Spleen (tissue), 11 donors: ENCODE data around the gene BPI. TPM values are rescaled to one million over a fixed set of nuclear protein-coding genes. Genes with fewer than 3 reads are reported as not detected.

ENCODE experiments used
- DNase-seq: peaks from one replicate; pipeline ENCODE4 v3.0.0-alpha.2; 2020
- H3K27ac ChIP-seq, 8 donors: fragments of 200-600 bp; sonication (generic) in 7 of 8; 1 replicate in 4 of 8; 2 replicates in 4 of 8; pipeline versions ENCODE4 v1.5.0 to v1.8.0; 2016 to 2021; ENCODE audit warnings: inconsistent platforms in 4 of 8, mild to moderate bottlenecking in 4 of 8, moderate library complexity in 1 of 8
- H3K27me3 ChIP-seq, 7 donors: fragments of 200-600 bp; sonication (generic) in 6 of 7; replicated peaks in 1 of 7; 1 replicate in 4 of 7; 2 replicates in 3 of 7; pipeline versions ENCODE4 v1.5.0 to v1.8.0; 2016 to 2021; ENCODE audit warnings: inconsistent platforms in 3 of 7, mild to moderate bottlenecking in 1 of 7
- H3K36me3 ChIP-seq, 6 donors: fragments of 200-600 bp; sonication (generic) in 5 of 6; 1 replicate in 4 of 6; 2 replicates in 2 of 6; pipeline versions ENCODE4 v1.5.0 to v1.8.0; 2016 to 2021; ENCODE audit warnings: inconsistent platforms in 2 of 6
- H3K4me1 ChIP-seq, 6 donors: fragments of 200-600 bp; sonication (generic) in 5 of 6; 1 replicate in 3 of 6; 2 replicates in 3 of 6; pipeline versions ENCODE4 v1.5.0 to v1.8.0; 2016 to 2021; ENCODE audit warnings: inconsistent platforms in 3 of 6
- H3K4me3 ChIP-seq, 8 donors: fragments of 200-600 bp; sonication (generic) in 7 of 8; 1 replicate in 4 of 8; 2 replicates in 4 of 8; pipeline versions ENCODE4 v1.5.0 to v1.8.0; 2016 to 2021; ENCODE audit warnings: inconsistent platforms in 4 of 8, mild to moderate bottlenecking in 4 of 8, moderate library complexity in 2 of 8
- H3K9me3 ChIP-seq, 8 donors: fragments of 200-600 bp; sonication (generic) in 7 of 8; 1 replicate in 4 of 8; 2 replicates in 4 of 8; pipeline versions ENCODE4 v1.5.0 to v1.8.0; 2016 to 2021; ENCODE audit warnings: inconsistent platforms in 4 of 8
- CTCF ChIP-seq, 11 experiments: fragments of 200-600 bp in 7 of 11; fragments of 450-650 bp in 4 of 11; sonication (generic) in 4 of 11; IDR thresholded peaks in 8 of 11; conservative IDR thresholded peaks in 3 of 11; 1 replicate in 7 of 11; 2 replicates in 4 of 11; pipeline versions ENCODE4 v1.4.0 to v1.8.0; 2016 to 2021; ENCODE audit warnings: antibody characterized with exemption in 11 of 11, inconsistent platforms in 4 of 11, mild to moderate bottlenecking in 1 of 11
- POLR2A ChIP-seq, 3 donors: fragments of 450-650 bp; IDR thresholded peaks; one replicate each; pipeline ENCODE4 v1.5.1; 2017; ENCODE audit warnings: antibody characterized with exemption in 3 of 3, mild to moderate bottlenecking in 1 of 3
- POLR2AphosphoS5 ChIP-seq, 3 donors: sonication (generic); formaldehyde crosslinking; IDR thresholded peaks; one replicate each; pipeline ENCODE4 v1.5.1; 2017; ENCODE audit warnings: antibody characterized with exemption in 3 of 3
- WGBS, 5 donors: extraction: QIAGEN DNeasy Blood & Tissue Kit in 3 of 5; methylation state at CpG; one replicate each; pipeline versions ENCODE4 v1.1.5 to v1.1.7; 2013 to 2018; 5-methylcytosine and 5-hydroxymethylcytosine counted together
- intact Hi-C: fragments of 100-400 bp; cut with DNase I; formaldehyde crosslinking; loops from one replicate; pipeline ENCODE4 v1.15.0; 2023; ENCODE audit warnings: low total_unique reads
- polyA plus RNA-seq, 3 donors: library from polyadenylated mRNA; stranded (reverse); fragments of 200-250 nt; gene quantifications; one replicate each; pipeline ENCODE4 v1.2.1, GENCODE V29; 2013
- total RNA-seq, 7 donors: library from RNA; depleted of rRNA in 3 of 7; stranded (reverse); fragments of >200 nt in 3 of 7; fragmentation: NEBNext Ultra II Directional in 4 of 7; extraction: Animal tissue kit (Norgen Biotek cat#: 25700) in 4 of 7; gene quantifications; one replicate each; pipeline versions ENCODE4 v1.1.0 to v1.2.1, GENCODE V29; 2016 to 2021
- donor health status: healthy with polysubstance abuse.
- donor health status: DM: no; HTN: no; CAD: no; lungs with moderate emphysema.
- donor health status: DM: no; HTN: no; CAD: no.
- donor health status: Bipolar disorder and iron deficiency.
- donor health status: healthy.
- donor health status: DM: no; HTN: no; CAD: no.
- donor health status: DM: yes; HTN: yes; CAD: no.

The BPI gene
- total and polyA plus RNA-seq, 10 donors = 1.1 to 49.4 (median 4.3) TPM

- TF ChIP-seq POLR2AphosphoS5 (IDR thresholded peaks at IDR 0.05) = no peak
- no peak for TF ChIP-seq POLR2A (IDR thresholded peaks at IDR 0.05)
- no peak for TF ChIP-seq CTCF (IDR thresholded peaks at IDR 0.05 in 8 of 11, conservative IDR thresholded peaks at IDR 0.05 in 3 of 11)
- Histone ChIP-seq H3K4me3 (no peak overlapping the region), H3K4me1 (no peaks in the 10 kb centered on the region), H3K27ac (no peak overlapping the region), H3K9me3 (no peaks in the 10 kb centered on the region), H3K27me3 (peaks cover 0 to 36% (median 0%) of the 10 kb centered on the region in 7 donors), H3K36me3 (peaks cover 0 to 79% (median 0%) of the 10 kb centered on the region in 6 donors)
- no peak for DNase-seq
- intact Hi-C loops = no loop called here
- 88 to 97% (median 93%) methylated on average over 2 to 3 of the region's 3 CpGs for WGBS, 5 donors
Observed at GRCh38 chr20:38324159-38324558, 20.2 kb downstream of the BPI start.

- 60 to 79% (median 72%) methylated on average over 3 of the region's 3 CpGs for WGBS, 5 donors
- intact Hi-C loops = no loop called here
- no peak overlapping the region for H3K27ac ChIP-seq
Observed at GRCh38 chr20:38325167-38325566, 21.2 kb downstream of the BPI start.

GRCh38 chr20:38325905-38326304 lies 21.9 kb downstream of the BPI start:
- Histone ChIP-seq H3K27me3 (peaks cover 0 to 34% (median 0%) of the 10 kb centered on the region in 7 donors), H3K4me1 (no peaks in the 10 kb centered on the region), H3K4me3 (no peak overlapping the region), H3K36me3 (peaks cover 0 to 76% (median 0%) of the 10 kb centered on the region in 6 donors), H3K9me3 (no peaks in the 10 kb centered on the region), H3K27ac (no peak overlapping the region)
- TF ChIP-seq POLR2AphosphoS5 (IDR thresholded peaks at IDR 0.05) (no peak), CTCF (IDR thresholded peaks at IDR 0.05 in 8 of 11, conservative IDR thresholded peaks at IDR 0.05 in 3 of 11) (no peak), POLR2A (IDR thresholded peaks at IDR 0.05) (no peak)
- intact Hi-C loops = no loop called here
- no peak for DNase-seq
- WGBS, 5 donors = 77 to 93% (median 87%) methylated on average over 3 of the region's 3 CpGs

More at GRCh38 chr20:38325167-38325566, 21.2 kb downstream of the BPI start:
- Histone ChIP-seq H3K4me1 (no peaks in the 10 kb centered on the region), H3K27me3 (peaks cover 0 to 32% (median 0%) of the 10 kb centered on the region in 7 donors), H3K36me3 (peaks cover 0 to 79% (median 0%) of the 10 kb centered on the region in 6 donors), H3K4me3 (no peak overlapping the region), H3K9me3 (no peaks in the 10 kb centered on the region)
- TF ChIP-seq CTCF (IDR thresholded peaks at IDR 0.05 in 8 of 11, conservative IDR thresholded peaks at IDR 0.05 in 3 of 11) = no peak
- no peak for TF ChIP-seq POLR2AphosphoS5 (IDR thresholded peaks at IDR 0.05)
- TF ChIP-seq POLR2A (IDR thresholded peaks at IDR 0.05) = no peak
- no peak for DNase-seq

GRCh38 chr20:38326309-38326708 lies 22.4 kb downstream of the BPI start:
- peaks cover 0 to 76% (median 0%) of the 10 kb centered on the region in 6 donors for H3K36me3 ChIP-seq
- no peak for TF ChIP-seq POLR2A (IDR thresholded peaks at IDR 0.05)
- no peak for TF ChIP-seq POLR2AphosphoS5 (IDR thresholded peaks at IDR 0.05)
- no peak for TF ChIP-seq CTCF (IDR thresholded peaks at IDR 0.05 in 8 of 11, conservative IDR thresholded peaks at IDR 0.05 in 3 of 11)
- WGBS, 5 donors = 89 to 92% (median 90%) methylated on average over 7 of the region's 7 CpGs
- no peaks in the 10 kb centered on the region for H3K9me3 ChIP-seq
- H3K4me3 ChIP-seq = no peak overlapping the region
- no peak for DNase-seq
- intact Hi-C loops = no loop called here
- H3K27ac ChIP-seq = no peak overlapping the region
- H3K4me1 ChIP-seq = no peaks in the 10 kb centered on the region
- H3K27me3 ChIP-seq = peaks cover 0 to 34% (median 0%) of the 10 kb centered on the region in 7 donors
